HG02852 (cell line): ENCODE measurements around the gene NDUFA3.

Experiments
- ATAC-seq: cut with Tn5 transposase; IDR thresholded peaks from one replicate; pipeline ENCODE4 v1.9.1; 2021; ENCODE audit warnings: mild to moderate bottlenecking, moderate library complexity; ENCODE audit not compliant: unreplicated experiment

NDUFA3 gene

GRCh38 chr19:54137699-54138488, 35.2 kb downstream of the NDUFA3 start, which contains the start of gene CNOT3:
TSS of gene CNOT3 (plus strand) at chr19:54137762. CDS start at chr19:54142979, 5,217 bp downstream.
- no peak for ATAC-seq

DNA sequence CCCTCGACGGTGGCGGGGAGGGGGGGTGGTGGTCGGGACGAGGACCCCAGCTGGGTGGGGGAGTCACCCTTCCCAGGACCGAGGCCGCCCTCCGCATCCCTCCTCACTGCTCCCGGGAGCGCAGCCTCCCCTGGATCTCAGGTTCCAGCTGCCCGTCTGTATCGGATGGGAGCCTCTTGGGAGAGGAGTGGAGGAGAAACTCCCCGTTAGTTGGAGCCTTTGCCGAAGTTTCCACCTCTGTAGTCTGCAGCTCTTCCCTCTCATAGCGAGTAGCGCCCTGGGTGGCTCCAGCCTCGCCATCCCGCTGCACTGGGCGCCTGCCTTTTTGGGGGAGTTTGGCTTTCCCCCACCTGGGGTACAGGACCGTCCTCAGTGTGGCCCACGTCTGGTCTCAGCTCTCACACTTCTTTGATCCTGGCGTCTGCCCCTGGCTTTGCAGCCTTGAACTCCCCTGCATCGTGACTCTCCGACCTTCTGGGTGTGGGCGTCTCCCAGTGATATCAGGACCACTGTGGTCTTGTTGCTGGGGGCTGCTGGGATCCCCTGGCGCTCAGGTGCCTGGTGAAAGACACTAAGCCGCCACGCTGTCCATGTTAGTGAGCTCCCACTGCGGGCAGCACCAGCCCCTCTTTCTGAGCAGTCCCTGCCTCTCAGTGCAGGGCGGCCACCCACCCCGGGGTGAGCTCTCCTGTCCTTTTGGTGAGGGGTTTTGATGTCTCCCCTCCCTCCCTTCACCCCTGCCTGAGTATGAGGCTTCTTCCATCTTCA, 36.0 kb downstream of the NDUFA3 start:
- no peak for ATAC-seq

GRCh38 chr19:54141356-54141755, 38.7 kb downstream of the NDUFA3 start:
- ATAC-seq: no peak

GRCh38 chr19:54142166-54142780, 39.6 kb downstream of the NDUFA3 start:
- no peak for ATAC-seq

DNA sequence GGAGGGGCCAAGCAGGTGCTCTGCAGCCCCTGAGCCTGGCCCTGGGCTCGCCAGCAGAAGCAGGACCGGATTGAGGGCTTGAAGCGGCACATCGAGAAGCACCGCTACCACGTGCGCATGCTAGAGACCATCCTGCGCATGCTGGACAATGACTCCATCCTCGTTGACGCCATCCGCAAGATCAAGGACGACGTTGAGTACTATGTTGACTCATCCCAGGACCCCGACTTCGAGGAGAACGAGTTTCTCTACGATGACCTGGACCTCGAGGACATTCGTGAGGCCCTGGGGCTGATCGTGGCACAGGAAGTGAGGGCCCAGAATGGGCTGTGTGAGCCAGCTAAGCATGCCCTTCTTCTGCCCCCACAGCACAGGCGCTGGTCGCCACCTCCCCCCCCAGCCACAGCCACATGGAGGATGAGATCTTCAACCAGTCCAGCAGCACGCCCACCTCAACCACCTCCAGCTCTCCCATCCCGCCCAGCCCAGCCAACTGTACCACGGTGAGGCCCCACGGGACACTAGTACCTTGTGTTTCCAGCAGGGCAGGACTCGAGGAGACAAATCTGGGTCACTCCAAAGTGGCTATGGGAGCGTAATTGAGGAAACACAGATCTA, 43.0 kb downstream of the NDUFA3 start:
- ATAC-seq: no peak

DNA sequence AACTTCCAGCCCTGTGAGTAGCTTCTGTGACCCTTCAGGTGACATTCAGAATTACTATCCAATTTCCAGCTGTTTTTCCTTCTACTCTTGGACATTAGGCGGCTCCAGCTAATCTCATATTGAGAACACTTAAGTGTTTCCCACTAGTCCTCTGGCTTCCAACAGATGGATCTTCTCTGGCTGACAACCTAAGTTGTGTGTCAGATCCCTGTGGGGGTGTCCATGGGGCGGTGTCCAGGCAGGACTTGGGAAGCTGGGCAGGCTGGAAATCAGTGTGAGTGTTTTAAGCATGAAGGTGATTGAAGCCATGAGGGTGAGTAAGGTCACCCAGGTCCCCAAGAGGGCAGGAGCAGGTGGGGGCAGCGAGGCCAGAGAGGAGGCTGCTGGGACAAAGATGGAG, 45.0 kb downstream of the NDUFA3 start:
- no peak for ATAC-seq

DNA sequence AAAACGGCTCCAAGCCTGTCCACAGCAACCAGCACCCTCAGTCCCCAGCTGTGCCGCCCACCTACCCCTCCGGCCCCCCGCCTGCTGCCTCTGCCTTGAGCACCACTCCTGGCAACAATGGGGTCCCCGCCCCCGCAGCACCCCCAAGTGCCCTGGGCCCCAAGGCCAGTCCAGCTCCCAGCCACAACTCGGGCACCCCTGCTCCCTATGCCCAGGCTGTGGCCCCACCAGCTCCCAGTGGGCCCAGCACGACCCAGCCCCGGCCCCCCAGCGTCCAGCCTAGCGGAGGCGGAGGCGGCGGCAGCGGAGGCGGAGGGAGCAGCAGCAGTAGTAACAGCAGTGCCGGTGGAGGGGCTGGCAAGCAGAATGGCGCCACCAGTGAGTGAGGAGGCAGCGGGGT, 45.5 kb downstream of the NDUFA3 start:
- ATAC-seq: no peak

DNA sequence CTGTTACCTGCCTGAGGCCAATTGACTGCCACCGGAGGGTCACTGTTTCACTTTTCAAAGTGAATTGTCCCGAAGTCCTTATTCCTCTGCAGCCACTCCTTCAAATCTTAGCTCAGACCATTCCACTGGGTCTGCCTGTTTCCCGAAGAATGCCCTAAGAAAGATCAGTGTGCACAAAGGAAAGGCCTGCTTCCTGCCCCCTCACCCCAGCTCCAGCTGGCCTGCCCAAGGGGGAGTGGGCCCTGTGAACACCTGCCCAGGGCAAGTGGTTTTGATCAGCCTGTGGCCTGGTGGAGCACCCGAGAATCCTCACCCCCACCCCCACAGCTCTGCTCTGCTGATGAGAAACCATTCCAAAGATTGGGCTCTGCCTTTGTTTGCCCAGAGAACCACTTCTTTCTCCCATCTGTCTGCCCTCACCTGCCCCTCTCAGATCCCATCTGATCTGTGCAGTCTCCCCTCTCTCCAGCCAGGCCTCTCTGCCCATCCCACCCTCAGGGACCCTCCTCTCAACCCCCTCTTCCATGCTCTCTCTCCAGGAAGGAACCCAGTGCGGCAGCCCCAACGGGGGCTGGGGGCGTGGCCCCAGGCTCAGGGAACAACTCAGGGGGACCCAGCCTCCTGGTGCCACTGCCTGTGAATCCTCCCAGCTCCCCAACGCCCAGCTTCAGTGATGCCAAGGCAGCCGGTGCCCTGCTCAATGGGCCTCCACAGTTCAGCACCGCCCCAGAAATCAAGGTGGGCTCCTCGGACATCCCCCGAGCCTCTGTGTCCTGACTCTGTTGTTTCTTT, 46.6 kb downstream of the NDUFA3 start:
- no peak for ATAC-seq

DNA sequence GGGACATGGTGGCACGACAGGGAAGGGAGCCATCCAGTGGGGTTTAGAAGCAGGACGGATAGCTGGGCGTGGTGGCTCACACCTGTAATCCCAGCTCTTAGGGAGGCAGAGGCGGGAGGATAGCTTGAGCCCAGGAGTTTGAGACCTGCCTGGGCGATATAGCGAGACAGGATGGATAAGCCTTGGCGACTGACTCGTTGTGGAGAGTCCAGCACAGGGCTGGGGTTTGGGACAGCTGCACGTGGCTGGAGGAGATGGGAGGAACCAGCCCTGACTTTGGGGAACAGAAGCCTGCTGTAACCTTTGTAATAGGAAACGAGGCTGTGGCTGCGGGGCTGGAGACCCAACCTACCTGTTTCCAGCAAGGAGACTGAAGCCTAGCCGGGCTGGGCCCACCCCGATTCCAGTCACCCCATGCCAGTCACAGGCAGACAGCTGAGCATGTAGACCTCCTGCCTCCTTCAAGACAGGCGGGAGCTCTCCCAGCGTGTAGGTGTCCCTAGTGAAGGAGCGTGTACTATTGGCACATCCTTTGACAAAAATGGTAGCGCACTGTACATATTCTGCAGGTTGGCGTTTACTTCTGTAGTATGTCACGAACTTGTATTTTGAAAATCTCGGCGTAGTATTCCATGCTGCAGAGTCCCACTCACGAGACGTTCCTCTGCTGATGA, 48.8 kb downstream of the NDUFA3 start:
- no peak for ATAC-seq

- no peak for ATAC-seq
Observed at GRCh38 chr19:54152267-54152666, 49.6 kb downstream of the NDUFA3 start.

- no peak for ATAC-seq
Observed at GRCh38 chr19:54152878-54153524, 50.3 kb downstream of the NDUFA3 start.

DNA sequence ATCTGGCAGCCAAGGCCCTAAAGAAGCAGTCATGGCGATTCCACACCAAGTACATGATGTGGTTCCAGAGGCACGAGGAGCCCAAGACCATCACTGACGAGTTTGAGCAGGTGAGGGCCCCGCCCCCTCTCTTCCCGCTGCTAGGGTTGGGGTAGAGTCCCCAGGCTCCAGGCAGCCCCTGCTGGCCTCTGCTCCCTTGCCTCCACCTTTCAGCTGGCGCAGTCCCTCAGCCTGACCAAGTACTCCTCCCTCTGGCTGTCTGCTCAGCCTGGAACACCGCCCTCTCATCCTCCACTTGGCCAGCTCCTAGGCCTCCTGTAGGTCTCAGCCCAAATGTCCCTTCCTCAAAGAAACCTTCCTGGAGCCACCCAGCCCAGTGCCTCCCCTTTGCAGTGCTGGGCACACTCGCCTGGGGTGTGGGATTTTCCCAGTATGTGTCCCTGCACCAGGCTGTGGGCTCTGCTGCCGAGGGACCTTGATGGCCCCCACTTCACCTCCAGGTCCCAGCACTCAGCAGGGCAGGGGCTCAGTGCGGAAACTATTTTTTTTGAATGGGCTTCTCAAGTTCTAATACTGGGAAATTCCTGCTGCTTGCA, 51.2 kb downstream of the NDUFA3 start:
- ATAC-seq: no peak

DNA sequence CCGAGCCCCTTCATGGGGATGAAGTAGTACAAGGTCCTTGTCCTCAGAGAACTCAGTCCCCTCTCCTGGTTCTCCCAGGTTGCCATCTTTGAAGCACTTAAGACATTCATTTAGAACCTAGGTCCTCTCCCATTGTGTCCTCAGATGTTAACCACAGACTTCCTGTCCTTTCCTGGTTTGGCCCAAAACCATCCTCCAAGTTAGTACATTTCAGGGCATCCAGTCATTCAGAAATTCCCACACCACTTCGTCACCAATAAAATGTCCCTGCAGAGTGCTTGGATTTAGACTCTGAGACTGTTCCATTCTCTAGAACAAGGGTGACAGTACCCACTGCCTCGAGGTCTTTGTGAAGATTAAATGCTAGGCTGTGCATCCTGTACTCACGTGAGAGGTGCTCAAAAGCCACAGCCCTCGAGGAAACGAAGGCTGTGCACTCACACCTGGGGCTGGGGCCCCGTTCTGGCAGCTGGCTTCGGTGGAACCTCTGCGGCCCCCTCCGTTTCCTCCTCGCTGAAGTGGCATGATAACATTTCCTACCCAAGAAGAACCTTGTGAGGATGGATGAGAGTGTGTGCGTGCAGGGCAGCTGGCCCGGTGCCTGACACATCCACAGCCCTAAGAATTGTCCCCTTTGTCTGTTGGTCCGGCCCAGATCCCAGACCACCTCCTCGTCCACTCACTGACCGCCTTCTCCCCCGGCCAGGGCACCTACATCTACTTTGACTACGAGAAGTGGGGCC, 52.1 kb downstream of the NDUFA3 start:
- no peak for ATAC-seq

DNA sequence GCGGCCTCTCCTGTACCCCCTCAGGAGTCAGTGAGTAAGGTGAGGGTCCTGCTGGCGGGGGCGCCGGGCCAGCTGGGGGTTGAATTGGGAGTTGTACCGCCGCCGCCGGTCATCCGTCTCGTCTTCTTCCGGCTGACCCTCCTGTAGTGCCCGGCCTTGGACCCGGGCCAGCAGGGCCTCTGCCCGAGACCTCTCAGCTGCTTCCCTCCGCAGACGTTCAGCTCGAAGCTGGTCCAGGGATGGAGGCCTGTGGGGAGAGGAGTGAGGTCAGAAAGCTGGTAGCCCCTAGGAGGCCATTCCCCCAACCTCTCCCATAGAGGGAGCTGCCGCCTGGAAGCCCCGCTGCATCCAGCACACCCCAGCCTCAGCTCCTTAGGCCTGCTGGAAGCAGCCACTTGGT, 53.0 kb downstream of the NDUFA3 start:
- ATAC-seq: no peak

DNA sequence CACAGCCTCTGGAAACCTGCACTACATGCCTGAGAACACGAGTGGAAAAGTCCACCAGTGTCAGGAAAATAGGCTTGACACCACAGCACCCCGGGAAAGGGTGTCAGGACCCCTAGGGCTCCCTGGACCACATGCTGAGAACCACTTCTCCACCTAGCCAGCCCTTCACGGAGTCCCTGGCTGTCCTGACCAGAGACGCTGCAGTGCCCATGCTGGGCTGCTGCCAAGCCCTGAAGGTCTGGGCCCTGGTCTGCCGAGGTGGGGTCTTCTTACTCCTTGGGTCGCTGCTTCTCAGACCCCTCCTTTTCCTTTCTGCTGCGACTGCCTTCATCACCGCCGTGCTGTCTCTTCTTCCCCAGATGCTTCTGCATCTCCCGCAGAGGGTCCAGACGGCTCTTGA, 53.8 kb downstream of the NDUFA3 start:
- ATAC-seq: no peak

GRCh38 chr19:54156953-54157352, 54.3 kb downstream of the NDUFA3 start:
- no peak for ATAC-seq
